ENCODE data around the gene ZNF853. TPM values are rescaled to one million over a fixed set of nuclear protein-coding genes. Genes with fewer than 3 reads are reported as not detected.

The ZNF853 gene
- total RNA-seq, 1 donor from 2014 or later = 4.9 TPM

DNA sequence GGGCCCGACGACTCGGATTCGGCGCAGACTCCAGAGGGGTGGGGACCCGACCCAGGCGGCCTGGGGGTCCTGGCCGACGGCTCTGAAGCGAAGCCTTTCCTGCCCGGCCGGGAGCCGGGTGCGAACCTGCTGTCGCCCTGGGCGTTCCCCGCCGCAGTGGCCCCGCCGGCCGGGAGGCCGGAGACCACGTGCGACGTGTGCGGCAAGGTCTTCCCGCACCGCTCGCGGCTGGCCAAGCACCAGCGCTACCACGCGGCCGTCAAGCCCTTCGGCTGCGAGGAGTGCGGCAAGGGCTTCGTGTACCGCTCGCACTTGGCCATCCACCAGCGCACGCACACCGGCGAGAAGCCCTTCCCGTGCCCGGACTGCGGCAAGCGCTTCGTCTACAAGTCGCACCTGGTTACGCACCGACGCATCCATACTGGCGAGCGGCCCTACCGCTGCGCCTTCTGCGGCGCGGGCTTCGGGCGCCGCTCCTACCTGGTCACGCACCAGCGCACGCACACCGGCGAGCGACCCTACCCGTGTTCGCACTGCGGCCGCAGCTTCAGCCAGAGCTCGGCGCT is 37.1 kb downstream of the ZNF853 start:
- Mint-ChIP-seq H3K4me1 (ENCODE audit: low read depth, unreplicated experiment) (no peaks in the 10 kb centered on the region), H3K27ac (ENCODE audit: unreplicated experiment) (no peak overlapping the region), H3K27me3 (ENCODE audit: low read depth, unreplicated experiment) (no peaks in the 10 kb centered on the region), H3K36me3 (ENCODE audit: low read depth, unreplicated experiment) (peaks cover 41% of the 10 kb centered on the region), H3K4me3 (ENCODE audit: unreplicated experiment) (no peak overlapping the region), H3K9me3 (ENCODE audit: unreplicated experiment) (peaks cover 18% of the 10 kb centered on the region)
- H3K4me3 ChIP-seq (ENCODE audit: insufficient read depth, low read depth, low read length) = no peak overlapping the region
- H3K27me3 ChIP-seq (ENCODE audit: insufficient read depth, low read length) = no peaks in the 10 kb centered on the region
- peaks cover 34% of the 10 kb centered on the region for H4K20me1 ChIP-seq (ENCODE audit: insufficient read depth, low read length)
- DNase-seq (ENCODE audit: low read depth) (no peak), FAIRE-seq (no peak)
- H3K27ac ChIP-seq (ENCODE audit: low read depth, low read length) = no peak overlapping the region
- H3K9me3 ChIP-seq (ENCODE audit: insufficient read depth, low read depth, low read length) = peaks cover 4% of the 10 kb centered on the region
- H3K79me2 ChIP-seq (ENCODE audit: insufficient read depth, low read length) = peaks cover 17% of the 10 kb centered on the region
- no peak overlapping the region for H3K9ac ChIP-seq (ENCODE audit: low read length)
- H3K36me3 ChIP-seq (ENCODE audit: insufficient read depth, low read length) = no peaks in the 10 kb centered on the region
- H2AFZ ChIP-seq (ENCODE audit: low read depth, low read length) = no peak overlapping the region
- no peaks in the 10 kb centered on the region for H3K4me1 ChIP-seq (ENCODE audit: insufficient read depth, low read length)
- no peak overlapping the region for H3K4me2 ChIP-seq (ENCODE audit: low read length)
- TF ChIP-seq EZH2 (IDR thresholded peaks at IDR 0.05; ENCODE audit: insufficient read depth, low read length) = no peak
- TF ChIP-seq, protein P1, sequence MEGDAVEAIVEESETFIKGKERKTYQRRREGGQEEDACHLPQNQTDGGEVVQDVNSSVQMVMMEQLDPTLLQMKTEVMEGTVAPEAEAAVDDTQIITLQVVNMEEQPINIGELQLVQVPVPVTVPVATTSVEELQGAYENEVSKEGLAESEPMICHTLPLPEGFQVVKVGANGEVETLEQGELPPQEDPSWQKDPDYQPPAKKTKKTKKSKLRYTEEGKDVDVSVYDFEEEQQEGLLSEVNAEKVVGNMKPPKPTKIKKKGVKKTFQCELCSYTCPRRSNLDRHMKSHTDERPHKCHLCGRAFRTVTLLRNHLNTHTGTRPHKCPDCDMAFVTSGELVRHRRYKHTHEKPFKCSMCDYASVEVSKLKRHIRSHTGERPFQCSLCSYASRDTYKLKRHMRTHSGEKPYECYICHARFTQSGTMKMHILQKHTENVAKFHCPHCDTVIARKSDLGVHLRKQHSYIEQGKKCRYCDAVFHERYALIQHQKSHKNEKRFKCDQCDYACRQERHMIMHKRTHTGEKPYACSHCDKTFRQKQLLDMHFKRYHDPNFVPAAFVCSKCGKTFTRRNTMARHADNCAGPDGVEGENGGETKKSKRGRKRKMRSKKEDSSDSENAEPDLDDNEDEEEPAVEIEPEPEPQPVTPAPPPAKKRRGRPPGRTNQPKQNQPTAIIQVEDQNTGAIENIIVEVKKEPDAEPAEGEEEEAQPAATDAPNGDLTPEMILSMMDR (IDR thresholded peaks at IDR 0.05; ENCODE audit: insufficient read depth, low read depth, low read length) = no peak

DNA sequence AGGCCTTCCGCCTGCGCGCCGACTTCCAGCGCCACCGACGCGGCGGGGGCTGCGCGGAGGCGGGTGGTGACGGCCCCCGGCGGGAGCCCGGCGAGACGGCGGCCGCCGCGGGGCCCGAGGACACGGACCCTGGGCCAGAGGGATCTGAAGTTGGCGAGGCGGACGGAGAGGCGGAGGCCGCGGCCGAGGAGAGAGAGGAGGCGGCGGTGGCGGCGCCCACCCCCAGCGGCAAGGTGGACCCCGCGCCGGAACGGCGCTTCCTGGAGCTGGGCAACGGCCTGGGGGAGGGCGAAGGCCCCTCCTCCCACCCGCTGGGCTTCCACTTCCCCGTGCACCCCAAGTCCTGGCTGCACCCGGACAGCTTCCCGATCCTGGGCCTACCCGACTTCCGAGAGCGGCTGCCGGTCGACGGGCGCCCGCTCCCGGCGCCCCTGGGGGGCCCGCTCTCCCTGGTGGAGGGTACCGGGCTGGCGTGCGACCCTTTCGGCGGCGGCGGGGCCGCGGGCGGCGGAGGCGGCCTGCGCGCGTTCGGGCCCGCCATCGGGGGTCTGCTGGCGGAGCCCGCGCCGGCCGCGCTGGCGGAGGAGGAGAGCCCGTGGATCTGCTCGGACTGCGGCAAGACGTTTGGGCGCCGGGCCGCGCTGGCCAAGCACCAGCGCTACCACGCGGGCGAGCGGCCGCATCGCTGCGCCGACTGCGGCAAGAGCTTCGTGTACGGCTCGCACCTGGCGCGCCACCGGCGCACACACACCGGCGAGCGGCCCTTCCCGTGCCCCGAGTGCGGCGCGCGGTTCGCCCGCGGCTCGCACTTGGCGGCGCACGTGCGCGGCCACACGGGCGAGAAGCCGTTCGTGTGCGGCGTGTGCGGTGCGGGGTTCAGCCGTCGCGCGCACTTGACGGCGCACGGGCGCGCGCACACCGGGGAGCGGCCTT is 37.9 kb downstream of the ZNF853 start:
- Mint-ChIP-seq H3K4me1 (ENCODE audit: low read depth, unreplicated experiment) (peaks cover 3% of the 10 kb centered on the region), H3K4me3 (ENCODE audit: unreplicated experiment) (no peak overlapping the region), H3K27me3 (ENCODE audit: low read depth, unreplicated experiment) (no peaks in the 10 kb centered on the region), H3K27ac (ENCODE audit: unreplicated experiment) (no peak overlapping the region), H3K9me3 (ENCODE audit: unreplicated experiment) (peaks cover 18% of the 10 kb centered on the region), H3K36me3 (ENCODE audit: low read depth, unreplicated experiment) (peaks cover 39% of the 10 kb centered on the region)
- no peak overlapping the region for H3K4me3 ChIP-seq (ENCODE audit: insufficient read depth, low read depth, low read length)
- no peak for FAIRE-seq
- no peaks in the 10 kb centered on the region for H3K36me3 ChIP-seq (ENCODE audit: insufficient read depth, low read length)
- peaks cover 26% of the 10 kb centered on the region for H4K20me1 ChIP-seq (ENCODE audit: insufficient read depth, low read length)
- H3K4me1 ChIP-seq (ENCODE audit: insufficient read depth, low read length) = no peaks in the 10 kb centered on the region
- no peaks in the 10 kb centered on the region for H3K27me3 ChIP-seq (ENCODE audit: insufficient read depth, low read length)
- no peak overlapping the region for H2AFZ ChIP-seq (ENCODE audit: low read depth, low read length)
- peaks cover 9% of the 10 kb centered on the region for H3K79me2 ChIP-seq (ENCODE audit: insufficient read depth, low read length)
- no peak for DNase-seq (ENCODE audit: low read depth)
- H3K9ac ChIP-seq (ENCODE audit: low read length) = no peak overlapping the region
- no peak overlapping the region for H3K4me2 ChIP-seq (ENCODE audit: low read length)
- H3K9me3 ChIP-seq (ENCODE audit: insufficient read depth, low read depth, low read length) = peaks cover 4% of the 10 kb centered on the region
- TF ChIP-seq, protein P1 (IDR thresholded peaks at IDR 0.05; ENCODE audit: insufficient read depth, low read depth, low read length) = no peak
- TF ChIP-seq EZH2 (IDR thresholded peaks at IDR 0.05; ENCODE audit: insufficient read depth, low read length) = no peak
- H3K27ac ChIP-seq (ENCODE audit: low read depth, low read length) = no peak overlapping the region

Measured in astrocyte (in vitro differentiated cells and primary cell).